HFFc6 (cell line): ENCODE results near the gene FOXO1. TPM values are rescaled to one million over a fixed set of nuclear protein-coding genes. Genes with fewer than 3 reads are reported as not detected.

Source experiments
- DNase-seq: peaks from one replicate; pipeline ENCODE4 v3.0.0-alpha.2; 2018
- H3K27ac Mint-ChIP-seq: 2 replicates; pipeline ENCODE4 v1.8.0; 2020; ENCODE audit warnings: mild to moderate bottlenecking, mixed read lengths
- H3K27me3 Mint-ChIP-seq: 2 replicates; pipeline ENCODE4 v1.8.0; 2021; ENCODE audit warnings: mild to moderate bottlenecking, moderate library complexity, mixed read lengths; ENCODE audit not compliant: insufficient read depth
- H3K36me3 Mint-ChIP-seq: 2 replicates; pipeline ENCODE4 v1.8.0; 2021; ENCODE audit warnings: low read depth, mixed read lengths
- H3K4me1 Mint-ChIP-seq: 2 replicates; pipeline ENCODE4 v1.8.0; 2020; ENCODE audit warnings: low read depth, mixed read lengths
- H3K4me3 Mint-ChIP-seq: 2 replicates; pipeline ENCODE4 v1.8.0; 2020; ENCODE audit warnings: mild to moderate bottlenecking, moderate library complexity, mixed read lengths
- H3K9me3 Mint-ChIP-seq: 2 replicates; pipeline ENCODE4 v1.8.0; 2020; ENCODE audit warnings: mild to moderate bottlenecking, mixed read lengths
- total RNA-seq, 6 experiments: library from RNA; stranded (reverse); fragmentation: NEBNext Ultra II Directional; extraction: Animal tissue kit (Norgen Biotek cat#: 25700); gene quantifications; 2 replicates in 1 of 6; 3 replicates in 5 of 6; pipeline ENCODE4 v1.2.3, GENCODE V29; 2021
- TF ChIP-seq, protein P1 (sequence below): fragments of 200-600 bp; sonication (generic); IDR thresholded peaks from 2 replicates; pipeline ENCODE4 v1.5.0; 2021; ENCODE audit warnings: antibody characterized with exemption, mild to moderate bottlenecking

The FOXO1 gene
- total RNA-seq, 6 experiments from 2014 or later, result 0.48 to 1.1 (median 0.63) TPM

GRCh38 chr13:40651866-40652587 is 14.4 kb downstream of the FOXO1 start:
- TF ChIP-seq, protein P1, sequence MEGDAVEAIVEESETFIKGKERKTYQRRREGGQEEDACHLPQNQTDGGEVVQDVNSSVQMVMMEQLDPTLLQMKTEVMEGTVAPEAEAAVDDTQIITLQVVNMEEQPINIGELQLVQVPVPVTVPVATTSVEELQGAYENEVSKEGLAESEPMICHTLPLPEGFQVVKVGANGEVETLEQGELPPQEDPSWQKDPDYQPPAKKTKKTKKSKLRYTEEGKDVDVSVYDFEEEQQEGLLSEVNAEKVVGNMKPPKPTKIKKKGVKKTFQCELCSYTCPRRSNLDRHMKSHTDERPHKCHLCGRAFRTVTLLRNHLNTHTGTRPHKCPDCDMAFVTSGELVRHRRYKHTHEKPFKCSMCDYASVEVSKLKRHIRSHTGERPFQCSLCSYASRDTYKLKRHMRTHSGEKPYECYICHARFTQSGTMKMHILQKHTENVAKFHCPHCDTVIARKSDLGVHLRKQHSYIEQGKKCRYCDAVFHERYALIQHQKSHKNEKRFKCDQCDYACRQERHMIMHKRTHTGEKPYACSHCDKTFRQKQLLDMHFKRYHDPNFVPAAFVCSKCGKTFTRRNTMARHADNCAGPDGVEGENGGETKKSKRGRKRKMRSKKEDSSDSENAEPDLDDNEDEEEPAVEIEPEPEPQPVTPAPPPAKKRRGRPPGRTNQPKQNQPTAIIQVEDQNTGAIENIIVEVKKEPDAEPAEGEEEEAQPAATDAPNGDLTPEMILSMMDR, result no peak
- Mint-ChIP-seq H3K9me3 (no peaks in the 10 kb centered on the region), H3K4me1 (peaks cover 13% of the 10 kb centered on the region), H3K4me3 (no peak overlapping the region), H3K36me3 (no peaks in the 10 kb centered on the region), H3K27me3 (peaks cover 3% of the 10 kb centered on the region), H3K27ac (no peak overlapping the region)
- DNase-seq, result no peak

DNA sequence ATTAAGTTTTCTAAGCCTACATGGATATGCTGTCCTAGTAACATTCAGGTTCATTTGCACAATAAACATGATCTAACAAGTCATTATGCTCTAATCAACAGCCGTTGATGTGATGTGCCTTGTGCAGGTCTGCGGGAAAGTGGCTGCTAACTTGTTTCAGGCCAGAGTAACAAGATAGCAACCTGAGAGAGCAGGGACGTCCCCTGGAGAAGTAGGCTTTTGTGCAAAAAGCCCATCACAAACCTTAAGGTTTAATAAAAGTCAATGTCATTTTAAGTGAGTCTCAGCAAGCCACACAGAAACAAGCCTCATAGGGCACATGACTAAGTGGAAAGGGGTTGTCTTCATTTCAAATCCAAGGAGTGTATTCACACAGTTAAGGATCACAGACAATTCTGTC is 17.6 kb downstream of the FOXO1 start:
- H3K9me3 Mint-ChIP-seq, result no peaks in the 10 kb centered on the region
- no peak for DNase-seq
- H3K4me3 Mint-ChIP-seq, result no peak overlapping the region
- peaks cover 19% of the 10 kb centered on the region for H3K4me1 Mint-ChIP-seq
- peaks cover 3% of the 10 kb centered on the region for H3K27me3 Mint-ChIP-seq
- TF ChIP-seq, protein P1, result no peak
- no peak overlapping the region for H3K27ac Mint-ChIP-seq
- no peaks in the 10 kb centered on the region for H3K36me3 Mint-ChIP-seq

GRCh38 chr13:40648040-40648439 is 18.4 kb downstream of the FOXO1 start:
- no peak overlapping the region for H3K27ac Mint-ChIP-seq

DNA sequence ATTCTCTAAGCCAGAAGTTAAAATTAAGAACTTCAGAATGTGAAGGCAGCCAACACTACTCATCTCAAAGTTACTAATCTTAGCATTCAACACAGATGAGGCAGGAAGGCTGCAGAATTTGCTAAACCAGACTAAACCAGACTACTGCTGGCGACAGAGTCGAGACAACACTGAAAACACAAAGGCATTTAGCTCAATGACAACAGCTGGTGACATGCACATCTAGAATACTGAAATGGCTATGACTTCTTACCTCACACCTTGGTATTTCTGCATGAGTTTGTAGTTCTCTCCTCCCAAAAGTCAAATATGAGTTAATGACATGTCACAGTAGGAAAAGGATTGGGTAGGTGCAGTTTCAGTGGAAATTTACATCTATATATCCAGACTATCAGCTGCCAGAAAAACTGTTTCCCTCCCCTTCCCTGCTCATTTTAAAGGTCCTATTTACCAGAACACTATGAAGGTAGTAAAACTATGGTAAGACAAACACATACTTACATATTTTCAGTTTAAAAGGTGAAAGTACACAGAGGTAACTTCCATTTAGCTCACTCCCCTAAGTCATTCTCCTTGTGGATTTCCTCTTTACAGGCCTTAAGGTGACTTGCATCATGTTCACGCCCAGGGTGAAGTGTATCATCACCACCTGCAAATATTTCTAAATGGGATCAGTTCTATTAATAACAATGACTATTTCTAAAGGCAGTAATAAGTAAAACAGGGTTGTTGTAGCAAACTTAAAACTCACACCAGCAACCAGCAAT is 21.4 kb downstream of the FOXO1 start:
- TF ChIP-seq, protein P1, result no peak
- Mint-ChIP-seq H3K9me3 (no peaks in the 10 kb centered on the region), H3K4me3 (no peak overlapping the region; the same call in 1 of the 2 replicates), H3K36me3 (no peaks in the 10 kb centered on the region), H3K27me3 (no peaks in the 10 kb centered on the region; the same call in none of the 2 replicates), H3K27ac (no peak overlapping the region), H3K4me1 (peaks cover 15% of the 10 kb centered on the region)
- no peak for DNase-seq

More at GRCh38 chr13:40648040-40648439, 18.4 kb downstream of the FOXO1 start:
- peaks cover 3% of the 10 kb centered on the region for H3K27me3 Mint-ChIP-seq
- peaks cover 19% of the 10 kb centered on the region for H3K4me1 Mint-ChIP-seq
- no peaks in the 10 kb centered on the region for H3K36me3 Mint-ChIP-seq
- DNase-seq, result no peak
- no peaks in the 10 kb centered on the region for H3K9me3 Mint-ChIP-seq
- no peak overlapping the region for H3K4me3 Mint-ChIP-seq
- TF ChIP-seq, protein P1, result no peak

GRCh38 chr13:40640845-40641458 is 25.5 kb downstream of the FOXO1 start:
- no peaks in the 10 kb centered on the region for H3K9me3 Mint-ChIP-seq
- H3K4me1 Mint-ChIP-seq, result peaks cover 12% of the 10 kb centered on the region; the same call in 1 of the 2 replicates

More at GRCh38 chr13:40640845-40641458, 25.5 kb downstream of the FOXO1 start:
- Mint-ChIP-seq H3K4me3 (no peak overlapping the region), H3K27ac (no peak overlapping the region), H3K27me3 (no peaks in the 10 kb centered on the region; the same call in 1 of the 2 replicates), H3K36me3 (no peaks in the 10 kb centered on the region)
- DNase-seq, result no peak
- TF ChIP-seq, protein P1, result no peak
